GM19328 (cell line): ENCODE results near the gene SLC25A30.

Experiments used
- ATAC-seq: cut with Tn5 transposase; IDR thresholded peaks from one replicate; pipeline ENCODE4 v1.9.1; 2021; ENCODE audit warnings: mild to moderate bottlenecking, moderate library complexity; ENCODE audit not compliant: unreplicated experiment

The SLC25A30 gene, protein sequence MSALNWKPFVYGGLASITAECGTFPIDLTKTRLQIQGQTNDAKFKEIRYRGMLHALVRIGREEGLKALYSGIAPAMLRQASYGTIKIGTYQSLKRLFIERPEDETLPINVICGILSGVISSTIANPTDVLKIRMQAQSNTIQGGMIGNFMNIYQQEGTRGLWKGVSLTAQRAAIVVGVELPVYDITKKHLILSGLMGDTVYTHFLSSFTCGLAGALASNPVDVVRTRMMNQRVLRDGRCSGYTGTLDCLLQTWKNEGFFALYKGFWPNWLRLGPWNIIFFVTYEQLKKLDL

GRCh38 chr13:45417790-45418534, at the start of gene SLC25A30:
TSS of gene SLC25A30 (minus strand) at chr13:45418373. CDS start at chr13:45411425, 6,948 bp downstream.
- ATAC-seq, result peak; percentile 90

GRCh38 chr13:45466359-45466758, 48.2 kb upstream of the SLC25A30 start:
- no peak for ATAC-seq

- ATAC-seq, result peak; percentile 88
These were observed 46.7 kb upstream of the SLC25A30 start, which contains the start of gene COG3 for GRCh38 chr13:45464687-45465453. TSS of gene COG3 (plus strand) at chr13:45464939. CDS start at chr13:45465037, 98 bp downstream.

DNA sequence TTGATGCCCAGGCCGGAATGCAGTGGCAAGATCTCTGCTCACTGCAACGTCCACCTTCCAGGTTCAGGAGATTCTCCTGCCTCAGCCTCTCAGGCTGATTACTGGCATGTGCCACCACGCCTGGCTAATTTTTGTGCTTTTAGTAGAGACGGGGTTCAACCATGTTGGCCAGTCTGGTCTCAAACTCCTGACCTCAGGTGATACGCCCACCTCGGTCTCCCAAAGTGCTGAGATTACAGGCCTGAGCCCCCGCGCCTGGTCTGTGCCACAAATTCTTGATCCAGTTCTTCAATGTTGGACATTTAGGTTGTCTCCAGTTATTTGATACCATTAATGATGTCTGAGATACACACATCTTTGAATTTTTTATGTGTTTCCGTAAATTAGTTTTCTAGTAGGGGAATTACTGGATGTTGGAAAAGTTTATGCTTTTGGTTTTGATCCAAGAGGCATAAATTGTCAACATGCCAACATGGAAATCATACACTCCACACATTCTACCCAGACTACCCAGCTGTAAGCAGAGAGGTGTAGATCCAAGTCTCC, 46.0 kb upstream of the SLC25A30 start:
- no peak for ATAC-seq

GRCh38 chr13:45456196-45456972, 38.2 kb upstream of the SLC25A30 start:
- no peak for ATAC-seq

- ATAC-seq, result no peak
These were observed 36.0 kb upstream of the SLC25A30 start for GRCh38 chr13:45454204-45454603.

GRCh38 chr13:45451282-45451681, 33.1 kb upstream of the SLC25A30 start:
- ATAC-seq, result no peak

DNA sequence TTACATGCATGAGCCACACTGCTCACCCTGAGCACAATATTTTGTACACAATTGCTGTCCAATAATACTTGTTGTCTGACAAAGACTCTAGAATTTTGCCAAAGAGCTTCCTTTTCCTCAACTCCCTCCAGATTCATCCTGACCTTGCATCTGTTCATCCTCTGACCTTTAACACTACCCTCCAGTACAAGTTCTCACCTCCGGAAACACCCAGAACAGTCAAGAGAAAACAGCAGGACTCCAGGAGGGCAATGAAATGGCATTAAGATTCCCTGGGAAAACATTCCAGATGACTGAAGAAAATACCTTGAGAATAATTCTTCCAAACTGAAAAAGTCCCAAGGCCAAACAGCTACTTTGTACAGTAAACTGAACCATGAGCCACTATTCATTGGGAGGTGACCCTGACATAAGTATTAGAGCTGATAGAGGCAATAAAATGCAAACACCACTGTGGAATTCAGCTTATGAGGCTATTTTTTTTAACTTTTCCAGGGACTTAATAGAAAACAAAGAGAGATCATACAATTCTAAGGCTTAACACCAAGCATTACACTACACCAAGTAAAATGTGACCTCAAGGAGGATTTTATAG, 30.9 kb upstream of the SLC25A30 start:
- ATAC-seq, result no peak

- ATAC-seq, result no peak
These were observed 29.0 kb upstream of the SLC25A30 start for GRCh38 chr13:45447050-45447661.

GRCh38 chr13:45446181-45446580, 28.0 kb upstream of the SLC25A30 start:
- ATAC-seq, result no peak

DNA sequence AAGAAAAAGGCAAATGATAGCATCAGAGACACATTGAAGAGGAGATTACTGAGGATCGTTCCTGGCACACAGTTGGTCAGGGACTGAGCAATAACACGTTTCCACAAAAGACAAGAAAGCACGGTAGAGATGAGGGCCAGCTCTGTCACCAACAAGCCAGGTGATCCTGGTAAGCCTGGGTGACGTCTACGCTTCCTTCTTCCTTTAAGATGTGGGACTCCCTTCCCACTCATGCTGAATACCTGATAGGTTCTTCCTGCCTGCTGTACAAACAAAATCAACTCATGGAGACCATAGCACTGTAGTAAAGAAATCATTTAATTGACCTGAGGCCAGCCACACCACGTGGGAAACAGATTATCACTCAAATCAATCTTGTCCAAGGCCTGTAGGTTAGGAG, 26.9 kb upstream of the SLC25A30 start:
- no peak for ATAC-seq

DNA sequence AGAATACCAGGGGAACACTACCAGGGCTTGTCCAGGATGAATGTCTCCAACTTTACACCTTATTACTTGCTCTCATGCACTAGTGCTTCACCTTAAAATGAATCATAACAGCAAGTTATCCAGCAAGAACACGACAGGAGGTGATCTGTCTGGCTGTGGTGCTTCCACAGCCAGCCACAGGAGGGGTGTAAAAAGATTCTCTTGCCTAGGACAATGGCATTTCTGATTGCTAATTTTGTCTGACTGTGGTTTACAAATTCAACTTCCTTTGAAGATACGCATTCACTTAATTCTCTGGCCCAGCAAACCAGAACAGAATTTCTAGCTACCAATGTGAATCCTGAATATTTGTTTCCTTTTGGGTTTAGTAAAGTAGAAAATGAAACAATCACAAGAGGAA, 23.5 kb upstream of the SLC25A30 start:
- no peak for ATAC-seq

DNA sequence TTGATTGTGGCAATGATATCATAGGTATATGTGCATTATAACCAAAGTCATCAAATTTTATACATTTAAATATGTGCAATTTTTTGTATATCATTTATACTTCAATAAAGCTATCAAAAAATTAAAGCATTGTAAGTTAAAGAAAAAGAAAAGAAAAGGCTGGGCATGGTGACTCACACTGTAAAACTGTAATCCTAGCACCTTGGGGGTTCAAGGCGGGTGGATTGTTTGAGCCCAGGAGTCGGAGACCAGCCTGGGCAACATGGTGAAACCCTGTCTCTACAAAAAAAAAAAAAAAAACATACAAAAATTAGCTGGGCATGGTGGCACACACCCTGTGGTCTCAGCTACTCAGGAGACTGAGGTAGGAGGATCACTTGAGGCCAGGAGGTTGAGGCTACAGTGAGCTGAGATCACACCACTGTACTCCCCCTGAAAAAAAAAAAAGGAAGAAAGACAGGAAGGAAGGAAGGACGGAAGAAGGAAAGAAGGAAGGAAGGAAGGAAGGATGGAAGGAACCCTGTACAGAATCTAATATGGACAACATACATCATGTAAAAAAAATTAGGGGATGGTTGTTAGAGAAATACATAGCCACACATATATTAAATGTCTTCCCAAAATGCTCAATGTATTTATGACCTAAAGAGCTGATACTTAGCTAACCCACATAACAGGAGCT, 21.7 kb upstream of the SLC25A30 start:
- no peak for ATAC-seq

DNA sequence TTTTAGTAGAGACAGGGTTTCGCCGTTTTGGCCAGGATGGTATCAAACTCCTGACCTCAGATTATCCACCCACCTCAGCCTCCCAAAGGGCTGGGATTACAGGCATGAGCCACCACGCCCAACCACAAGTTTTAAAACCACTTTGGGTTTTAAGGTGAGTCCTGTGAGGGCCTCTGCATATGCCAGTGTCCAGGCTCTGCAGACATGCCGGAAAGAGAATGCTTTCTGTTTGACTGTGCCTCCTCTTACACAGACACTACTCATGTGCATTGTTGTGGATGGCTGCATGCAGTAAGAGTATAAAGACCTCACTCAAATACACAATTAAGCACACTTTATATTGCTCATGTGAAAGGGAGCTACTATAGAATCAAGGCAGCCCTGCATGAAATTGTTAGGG, 20.8 kb upstream of the SLC25A30 start:
- ATAC-seq, result no peak

DNA sequence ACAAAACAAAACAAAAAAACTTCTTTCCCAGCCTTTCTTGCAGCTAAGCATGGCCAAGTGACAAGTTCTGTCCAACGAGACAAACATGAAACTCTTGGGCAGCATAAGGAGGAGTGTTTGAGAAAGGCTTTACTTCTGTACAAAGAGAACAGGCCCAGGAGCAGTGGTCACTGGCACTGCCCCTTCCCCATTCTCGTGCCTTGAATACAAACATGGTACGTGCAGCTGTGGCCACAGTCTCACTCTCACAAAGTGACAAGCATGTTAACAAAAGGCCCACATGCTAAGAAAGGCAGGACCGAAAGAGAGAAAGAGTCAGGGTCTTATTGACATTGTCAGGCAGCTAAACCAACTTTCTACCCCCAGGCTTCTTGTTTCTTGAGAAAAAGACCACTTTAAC, 19.8 kb upstream of the SLC25A30 start:
- ATAC-seq, result no peak

DNA sequence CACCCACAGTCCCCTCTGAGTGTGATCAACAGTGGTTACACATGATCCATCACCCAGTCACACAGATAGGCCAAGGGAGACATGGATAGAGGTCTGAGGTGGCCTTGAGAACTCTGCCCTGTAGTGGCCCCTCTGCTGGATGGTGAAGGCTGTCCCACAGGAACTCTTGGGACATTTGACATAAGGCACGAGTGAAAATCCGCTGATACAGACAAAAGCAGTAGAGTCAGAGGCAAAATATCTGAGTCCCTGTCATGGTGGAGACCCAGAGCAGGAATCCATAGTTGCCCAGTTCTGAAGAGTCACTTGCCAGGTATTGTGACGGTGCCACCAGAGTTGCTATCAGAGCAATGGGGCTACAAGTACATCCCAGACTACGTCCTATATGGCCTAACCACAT, 18.8 kb upstream of the SLC25A30 start:
- no peak for ATAC-seq

- ATAC-seq, result no peak
These were observed 18.2 kb upstream of the SLC25A30 start for GRCh38 chr13:45436332-45436731.

- no peak for ATAC-seq
These were observed 16.6 kb upstream of the SLC25A30 start for GRCh38 chr13:45434556-45435371.
